Loucy (cell line): ENCODE measurements around the gene SEC24B.
A peak's percentile ranks its signal among the peaks of the same experiment; 100 is the strongest.

ENCODE experiments used
- H2AFZ ChIP-seq: fragments of 200-600 bp; sonication (generic); 2 replicates; pipeline ENCODE4 v1.6.0; 2016; ENCODE audit warnings: antibody characterized with exemption, mild to moderate bottlenecking, low read length, moderate library complexity
- H3F3A ChIP-seq: fragments of 200-600 bp; 2 replicates; pipeline ENCODE4 v1.6.0; 2016; ENCODE audit warnings: antibody characterized with exemption, low read depth, mild to moderate bottlenecking
- H3K27me3 ChIP-seq: fragments of 200-600 bp; sonication (generic); 2 replicates; pipeline ENCODE4 v1.6.1; 2014; ENCODE audit warnings: low read length, mild to moderate bottlenecking; ENCODE audit not compliant: insufficient read depth, poor library complexity, severe bottlenecking
- H3K36me3 ChIP-seq: fragments of 200-600 bp; sonication (generic); 2 replicates; pipeline ENCODE4 v1.6.1; 2016; ENCODE audit warnings: low read length; ENCODE audit not compliant: insufficient read depth
- H3K4me1 ChIP-seq: fragments of 200-600 bp; sonication (generic); 2 replicates; pipeline ENCODE4 v1.5.1; 2014; ENCODE audit warnings: low read length, mild to moderate bottlenecking; ENCODE audit not compliant: insufficient read depth, poor library complexity, severe bottlenecking
- H3K4me2 ChIP-seq: fragments of 200-600 bp; sonication (generic); 2 replicates; pipeline ENCODE4 v1.6.0; 2014; ENCODE audit warnings: antibody characterized with exemption, low read length, low read depth, mild to moderate bottlenecking; ENCODE audit not compliant: poor library complexity, severe bottlenecking
- H3K4me3 ChIP-seq: fragments of 200-600 bp; sonication (generic); 2 replicates; pipeline ENCODE4 v1.5.1; 2014; ENCODE audit warnings: low read length, mild to moderate bottlenecking, mixed read lengths; ENCODE audit not compliant: poor library complexity, severe bottlenecking
- H3K79me2 ChIP-seq: fragments of 200-600 bp; sonication (generic); 2 replicates; pipeline ENCODE4 v1.6.1; 2014; ENCODE audit warnings: low read length; ENCODE audit not compliant: insufficient read depth
- H3K9ac ChIP-seq: fragments of 200-600 bp; sonication (generic); 2 replicates; pipeline ENCODE4 v1.6.0; 2014; ENCODE audit warnings: mild to moderate bottlenecking, low read depth, low read length, moderate library complexity; ENCODE audit not compliant: poor library complexity, severe bottlenecking
- H3K9me2 ChIP-seq: fragments of 200-600 bp; sonication (generic); replicated peaks from 2 replicates; pipeline ENCODE4 v1.6.1; 2016; ENCODE audit warnings: low read depth, low read length, mixed read lengths
- H3K9me3 ChIP-seq: fragments of 200-600 bp; sonication (generic); 2 replicates; pipeline ENCODE4 v1.6.1; 2014; ENCODE audit warnings: mild to moderate bottlenecking, antibody characterized with exemption, low read length, low read depth; ENCODE audit not compliant: insufficient read depth
- H4K20me1 ChIP-seq: fragments of 200-600 bp; sonication (generic); 2 replicates; pipeline ENCODE4 v1.6.0; 2014; ENCODE audit warnings: antibody characterized with exemption, low read length, mild to moderate bottlenecking; ENCODE audit not compliant: insufficient read depth, poor library complexity, severe bottlenecking
- EZH2phosphoT487 ChIP-seq: fragments of 200-600 bp; IDR thresholded peaks from 2 replicates; pipeline ENCODE4 v1.6.1; 2018; ENCODE audit warnings: antibody characterized with exemption, mild to moderate bottlenecking, moderate library complexity, borderline replicate concordance
- TF ChIP-seq, protein P1 (sequence below): fragments of 200-600 bp; sonication (generic); conservative IDR thresholded peaks from 2 replicates; pipeline ENCODE4 v1.5.1; 2014; ENCODE audit warnings: mild to moderate bottlenecking, antibody characterized with exemption, low read length

Gene SEC24B

DNA sequence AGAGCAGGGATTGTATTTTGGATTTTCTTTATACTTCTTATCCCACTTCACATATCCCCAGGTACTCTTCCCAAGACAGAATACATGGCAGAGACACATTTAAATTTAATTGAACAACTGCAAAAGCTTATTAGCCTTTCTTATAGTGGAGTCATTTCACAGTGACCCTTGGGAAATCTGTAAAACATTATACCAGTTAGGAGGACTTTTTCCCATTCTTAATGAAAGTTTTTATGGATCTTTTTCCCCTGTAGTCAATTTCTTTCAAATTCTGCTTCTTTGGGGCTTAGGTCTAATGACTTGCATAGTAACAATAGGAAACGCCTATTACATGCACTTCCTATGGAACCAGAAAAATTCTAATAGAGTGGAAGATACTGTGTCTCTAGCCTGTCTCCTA, 111.8 kb downstream of the SEC24B start:
- H3K4me3 ChIP-seq, result no peak overlapping the region
- H3F3A ChIP-seq, result no peaks in the 10 kb centered on the region
- TF ChIP-seq, protein P1, sequence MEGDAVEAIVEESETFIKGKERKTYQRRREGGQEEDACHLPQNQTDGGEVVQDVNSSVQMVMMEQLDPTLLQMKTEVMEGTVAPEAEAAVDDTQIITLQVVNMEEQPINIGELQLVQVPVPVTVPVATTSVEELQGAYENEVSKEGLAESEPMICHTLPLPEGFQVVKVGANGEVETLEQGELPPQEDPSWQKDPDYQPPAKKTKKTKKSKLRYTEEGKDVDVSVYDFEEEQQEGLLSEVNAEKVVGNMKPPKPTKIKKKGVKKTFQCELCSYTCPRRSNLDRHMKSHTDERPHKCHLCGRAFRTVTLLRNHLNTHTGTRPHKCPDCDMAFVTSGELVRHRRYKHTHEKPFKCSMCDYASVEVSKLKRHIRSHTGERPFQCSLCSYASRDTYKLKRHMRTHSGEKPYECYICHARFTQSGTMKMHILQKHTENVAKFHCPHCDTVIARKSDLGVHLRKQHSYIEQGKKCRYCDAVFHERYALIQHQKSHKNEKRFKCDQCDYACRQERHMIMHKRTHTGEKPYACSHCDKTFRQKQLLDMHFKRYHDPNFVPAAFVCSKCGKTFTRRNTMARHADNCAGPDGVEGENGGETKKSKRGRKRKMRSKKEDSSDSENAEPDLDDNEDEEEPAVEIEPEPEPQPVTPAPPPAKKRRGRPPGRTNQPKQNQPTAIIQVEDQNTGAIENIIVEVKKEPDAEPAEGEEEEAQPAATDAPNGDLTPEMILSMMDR, result no peak
- TF ChIP-seq EZH2phosphoT487, result no peak
- H3K9me3 ChIP-seq, result no peaks in the 10 kb centered on the region; the same call in 1 of the 2 replicates
- no peaks in the 10 kb centered on the region for H3K9me2 ChIP-seq
- no peaks in the 10 kb centered on the region for H3K27me3 ChIP-seq
- peaks cover 18% of the 10 kb centered on the region; the same call in 1 of the 2 replicates for H3K36me3 ChIP-seq
- no peak overlapping the region for H3K9ac ChIP-seq
- H4K20me1 ChIP-seq, result no peaks in the 10 kb centered on the region
- H3K79me2 ChIP-seq, result no peaks in the 10 kb centered on the region
- no peak overlapping the region for H2AFZ ChIP-seq
- no peak overlapping the region for H3K4me2 ChIP-seq
- H3K4me1 ChIP-seq, result peaks cover 13% of the 10 kb centered on the region

DNA sequence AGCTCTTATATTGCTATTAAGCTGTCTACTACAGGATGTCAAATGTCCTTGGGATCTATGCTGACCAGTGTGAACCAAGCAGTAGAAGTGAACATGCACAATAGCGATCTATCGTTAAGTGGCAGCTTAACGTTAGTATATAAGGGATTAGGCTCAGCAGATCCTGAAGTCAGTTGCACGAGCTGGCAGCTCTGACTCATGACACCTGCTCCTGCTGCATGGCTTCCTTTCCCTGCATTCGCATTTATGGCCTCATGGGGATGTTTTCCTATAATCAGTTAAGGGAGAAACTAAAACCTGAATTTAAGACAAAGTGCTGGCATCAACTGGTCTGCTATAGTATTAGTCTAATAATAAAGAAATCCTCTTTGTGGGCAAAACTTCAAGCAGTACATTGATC, 113.8 kb downstream of the SEC24B start:
- Histone ChIP-seq H3K36me3 (peaks cover 3% of the 10 kb centered on the region; the same call in 1 of the 2 replicates), H3K4me1 (peaks cover 13% of the 10 kb centered on the region), H3K9ac (no peak overlapping the region), H3K4me3 (no peak overlapping the region), H2AFZ (no peak overlapping the region), H3F3A (no peaks in the 10 kb centered on the region), H3K4me2 (no peak overlapping the region), H3K27me3 (no peaks in the 10 kb centered on the region), H4K20me1 (no peaks in the 10 kb centered on the region), H3K9me2 (no peaks in the 10 kb centered on the region), H3K79me2 (no peaks in the 10 kb centered on the region), H3K9me3 (no peaks in the 10 kb centered on the region; the same call in 1 of the 2 replicates)
- TF ChIP-seq, protein P1, result no peak
- TF ChIP-seq EZH2phosphoT487, result no peak

DNA sequence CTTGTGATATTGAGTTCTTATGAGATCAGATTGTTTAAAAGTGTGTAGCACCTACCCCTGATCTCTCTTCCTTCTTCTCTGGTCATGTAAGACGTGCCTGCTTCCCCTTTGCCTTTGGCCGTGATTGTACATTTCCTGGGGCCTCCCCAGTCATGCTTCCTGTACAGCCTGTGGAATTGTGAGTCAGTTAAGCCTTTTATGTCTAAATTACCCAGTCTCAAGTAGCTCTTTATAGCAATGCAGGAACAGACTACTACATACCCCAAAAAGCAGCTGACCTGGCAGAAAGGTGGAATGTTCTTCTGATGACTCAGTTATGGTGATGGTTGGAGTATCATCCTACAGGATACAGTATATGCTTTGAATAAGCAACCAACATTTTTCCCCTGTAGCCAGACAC, 115.0 kb downstream of the SEC24B start:
- H3K27me3 ChIP-seq, result no peaks in the 10 kb centered on the region
- peak overlapping the region; percentile 48 for H3K4me2 ChIP-seq

More for the DNA sequence above, 115.0 kb downstream of the SEC24B start:
- no peaks in the 10 kb centered on the region; the same call in 1 of the 2 replicates for H3K9me3 ChIP-seq
- H2AFZ ChIP-seq, result no peak overlapping the region
- H3K4me1 ChIP-seq, result peaks cover 13% of the 10 kb centered on the region
- no peaks in the 10 kb centered on the region for H3K79me2 ChIP-seq
- H4K20me1 ChIP-seq, result no peaks in the 10 kb centered on the region
- TF ChIP-seq EZH2phosphoT487, result no peak
- TF ChIP-seq, protein P1, result no peak
- H3K9me2 ChIP-seq, result no peaks in the 10 kb centered on the region
- H3K9ac ChIP-seq, result no peak overlapping the region
- no peaks in the 10 kb centered on the region for H3F3A ChIP-seq
- no peaks in the 10 kb centered on the region for H3K36me3 ChIP-seq
- peak overlapping the region; percentile 2 for H3K4me3 ChIP-seq
